ENCODE data around the gene GPR50.

- TF ChIP-seq, protein P1, sequence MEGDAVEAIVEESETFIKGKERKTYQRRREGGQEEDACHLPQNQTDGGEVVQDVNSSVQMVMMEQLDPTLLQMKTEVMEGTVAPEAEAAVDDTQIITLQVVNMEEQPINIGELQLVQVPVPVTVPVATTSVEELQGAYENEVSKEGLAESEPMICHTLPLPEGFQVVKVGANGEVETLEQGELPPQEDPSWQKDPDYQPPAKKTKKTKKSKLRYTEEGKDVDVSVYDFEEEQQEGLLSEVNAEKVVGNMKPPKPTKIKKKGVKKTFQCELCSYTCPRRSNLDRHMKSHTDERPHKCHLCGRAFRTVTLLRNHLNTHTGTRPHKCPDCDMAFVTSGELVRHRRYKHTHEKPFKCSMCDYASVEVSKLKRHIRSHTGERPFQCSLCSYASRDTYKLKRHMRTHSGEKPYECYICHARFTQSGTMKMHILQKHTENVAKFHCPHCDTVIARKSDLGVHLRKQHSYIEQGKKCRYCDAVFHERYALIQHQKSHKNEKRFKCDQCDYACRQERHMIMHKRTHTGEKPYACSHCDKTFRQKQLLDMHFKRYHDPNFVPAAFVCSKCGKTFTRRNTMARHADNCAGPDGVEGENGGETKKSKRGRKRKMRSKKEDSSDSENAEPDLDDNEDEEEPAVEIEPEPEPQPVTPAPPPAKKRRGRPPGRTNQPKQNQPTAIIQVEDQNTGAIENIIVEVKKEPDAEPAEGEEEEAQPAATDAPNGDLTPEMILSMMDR (IDR thresholded peaks at IDR 0.05), result no peak
- TF ChIP-seq POLR2A (IDR thresholded peaks at IDR 0.05), result no peak
- no peak for TF ChIP-seq POLR2AphosphoS5 (IDR thresholded peaks at IDR 0.05)
Measured at GRCh38 chrX:151184705-151185104, 8.3 kb downstream of the GPR50 start.
